HCT116 (cell line): ENCODE measurements around the gene FGGY. TPM values are rescaled to one million over a fixed set of nuclear protein-coding genes. Genes with fewer than 3 reads are reported as not detected.

Experiments used
- ATAC-seq: fragments of 200-7000 bp; cut with Tn5 transposase; 2 replicates; pipeline ENCODE4 v1.9.1; 2020; ENCODE audit warnings: mild to moderate bottlenecking, moderate library complexity
- BruUV-seq: library from RNA; stranded (reverse); fragments of 400-500 nt; replicated peaks from 2 replicates; lab custom pipeline; 2021; lab: Mats Ljungman, UMichigan
- CTCF ChIA-PET: fragments of 300-600 bp; sonication (Branson Sonifier 250); formaldehyde crosslinking; loops from one replicate; lab custom pipeline; 2021; ENCODE audit warnings: antibody characterized with exemption; lab: Charles Lee
- POLR2A ChIA-PET: fragments of 300-600, 350-600 bp; sonication (Branson Sonifier 250); formaldehyde crosslinking; loops from one replicate; lab custom pipeline; 2021; ENCODE audit warnings: antibody characterized with exemption; lab: Charles Lee
- RAD21 ChIA-PET, 2 experiments: fragments of 300-600 bp; sonication (Branson Sonifier 250); formaldehyde crosslinking; loops; one replicate each; lab custom pipeline; 2023; ENCODE audit warnings: low total read pairs in 2 of 2; ENCODE audit not compliant: uncharacterized antibody in 2 of 2, unreplicated experiment in 2 of 2, low non-redundant PET in 1 of 2; lab: Charles Lee
- DNase-seq: peaks from one replicate; pipeline ENCODE4 v3.0.0-alpha.2; 2010; ENCODE audit warnings: low read depth, low spot score
- H2AFZ ChIP-seq: fragments of 200-600 bp; shearing (Covaris generic), sonication (generic); 2 replicates; pipeline ENCODE4 v1.6.1; 2017; ENCODE audit warnings: low read depth, mixed run types, mixed read lengths, antibody characterized with exemption, low read length; ENCODE audit not compliant: poor library complexity, severe bottlenecking
- H3K27ac ChIP-seq: 2 replicates; pipeline ENCODE4 v1.5.1; 2012; ENCODE audit warnings: low read depth, low read length
- H3K27me3 ChIP-seq: fragments of 200-600 bp; sonication (generic); 2 replicates; pipeline ENCODE4 v1.6.1; 2016; ENCODE audit warnings: mixed run types, low read length, mixed read lengths; ENCODE audit not compliant: insufficient read depth
- H3K36me3 ChIP-seq, 2 experiments: fragments of 200-500 bp in 1 of 2; fragments of 200-600 bp in 1 of 2; sonication (Bioruptor generic) in 1 of 2; sonication (generic) in 1 of 2; 2 replicates each; pipeline versions ENCODE4 v1.5.1 to v1.6.1; 2014 to 2016; ENCODE audit warnings: low read length in 2 of 2, inconsistent platforms in 1 of 2, mixed read lengths in 1 of 2, mixed run types in 1 of 2; ENCODE audit not compliant: insufficient read depth in 2 of 2, control insufficient read depth in 1 of 2
- H3K4me1 ChIP-seq, 2 experiments: fragments of 200-600 bp in 1 of 2; sonication (generic) in 1 of 2; 2 replicates each; pipeline versions ENCODE4 v1.5.1 to v1.6.1; 2012 to 2017; ENCODE audit warnings: low read length in 2 of 2, inconsistent platforms in 1 of 2, mild to moderate bottlenecking in 1 of 2, mixed read lengths in 1 of 2, mixed run types in 1 of 2, moderate library complexity in 1 of 2; ENCODE audit not compliant: insufficient read depth in 2 of 2, control insufficient read depth in 1 of 2
- H3K4me2 ChIP-seq: fragments of 200-600 bp; sonication (generic); 2 replicates; pipeline ENCODE4 v1.6.1; 2017; ENCODE audit warnings: mixed run types, low read length, mixed read lengths
- H3K4me3 ChIP-seq, 2 experiments: fragments of 200-600 bp in 1 of 2; sonication (generic) in 1 of 2; replicated peaks in 1 of 2; 2 replicates each; pipeline ENCODE4 v1.5.1; 2011 to 2016; ENCODE audit warnings: low read length in 2 of 2, control low read depth in 1 of 2, low read depth in 1 of 2, mild to moderate bottlenecking in 1 of 2, mixed read lengths in 1 of 2, mixed run types in 1 of 2
- H3K79me2 ChIP-seq: fragments of 200-600 bp; sonication (generic); 2 replicates; pipeline ENCODE4 v1.6.1; 2017; ENCODE audit warnings: mild to moderate bottlenecking, mixed run types, low read length, moderate library complexity, mixed read lengths; ENCODE audit not compliant: insufficient read depth
- H3K9ac ChIP-seq: fragments of 200-600 bp; sonication (generic); 2 replicates; pipeline ENCODE4 v1.6.1; 2016; ENCODE audit warnings: low read length, mixed read lengths
- H3K9me2 ChIP-seq: fragments of 200-600 bp; sonication (generic), shearing (Covaris generic); 2 replicates; pipeline ENCODE4 v1.6.1; 2017; ENCODE audit warnings: mixed run types, mild to moderate bottlenecking, moderate library complexity; ENCODE audit not compliant: insufficient read depth
- H3K9me3 ChIP-seq, 2 experiments: fragments of 200-500 bp in 1 of 2; fragments of 200-600 bp in 1 of 2; sonication (Bioruptor generic) in 1 of 2; sonication (generic) in 1 of 2; 2 replicates each; pipeline ENCODE4 v1.6.1; 2014 to 2017; ENCODE audit warnings: low read length in 2 of 2, mixed read lengths in 2 of 2, inconsistent platforms in 1 of 2, low read depth in 1 of 2, mild to moderate bottlenecking in 1 of 2, mixed run types in 1 of 2, moderate library complexity in 1 of 2; ENCODE audit not compliant: control insufficient read depth in 1 of 2, insufficient read depth in 1 of 2
- H4K20me1 ChIP-seq: fragments of 200-600 bp; sonication (generic), shearing (Covaris generic); 2 replicates; pipeline ENCODE4 v1.6.1; 2017; ENCODE audit warnings: mixed run types, mild to moderate bottlenecking, moderate library complexity; ENCODE audit not compliant: insufficient read depth
- ATF3 ChIP-seq: IDR thresholded peaks from 2 replicates; pipeline ENCODE4 v1.6.1; 2012
- CTCF ChIP-seq, 3 experiments: fragments of 200-600 bp in 1 of 3; sonication (generic) in 1 of 3; IDR thresholded peaks in 2 of 3; conservative IDR thresholded peaks in 1 of 3; 2 replicates each; pipeline ENCODE4 v1.5.1; 2012 to 2017; ENCODE audit warnings: low read depth in 2 of 3, low read length in 2 of 3, antibody characterized with exemption in 1 of 3, borderline replicate concordance in 1 of 3, control low read depth in 1 of 3, mild to moderate bottlenecking in 1 of 3, mixed read lengths in 1 of 3, mixed run types in 1 of 3, moderate library complexity in 1 of 3; ENCODE audit not compliant: insufficient read depth in 1 of 3
- EGR1 ChIP-seq: IDR thresholded peaks from 2 replicates; pipeline ENCODE4 v1.6.1; 2012; ENCODE audit warnings: low read depth
- EZH2 ChIP-seq: fragments of 200-600 bp; sonication (generic); IDR thresholded peaks from 2 replicates; pipeline ENCODE4 v1.6.1; 2017; ENCODE audit warnings: antibody characterized with exemption, mixed run types
- FOSL1 ChIP-seq: IDR thresholded peaks from 2 replicates; pipeline ENCODE4 v1.6.1; 2012; ENCODE audit warnings: low read depth
- POLR2A ChIP-seq: IDR thresholded peaks from 2 replicates; pipeline ENCODE4 v1.7.0; 2011; ENCODE audit warnings: borderline replicate concordance; ENCODE audit not compliant: insufficient read depth, insufficient read length; ENCODE audit errors: extremely low read depth
- POLR2AphosphoS5 ChIP-seq: IDR thresholded peaks from 2 replicates; pipeline ENCODE4 v1.6.1; 2011; ENCODE audit warnings: mild to moderate bottlenecking, low read depth, low read length, moderate library complexity
- RAD21 ChIP-seq: IDR thresholded peaks from 2 replicates; pipeline ENCODE4 v1.6.1; 2012; ENCODE audit warnings: low read depth, mild to moderate bottlenecking
- REST ChIP-seq: IDR thresholded peaks from 2 replicates; pipeline ENCODE4 v1.6.1; 2012; ENCODE audit warnings: low read depth
- SP1 ChIP-seq: IDR thresholded peaks from 2 replicates; pipeline ENCODE4 v1.6.1; 2012; ENCODE audit warnings: low read depth
- YY1 ChIP-seq: IDR thresholded peaks from 2 replicates; pipeline ENCODE4 v1.6.1; 2011; ENCODE audit warnings: low read length, low read depth, moderate library complexity, mild to moderate bottlenecking; ENCODE audit not compliant: insufficient replicate concordance; ENCODE audit errors: extremely low read depth
- ZNF274 ChIP-seq: fragments of 200-500 bp; sonication (Bioruptor generic); IDR thresholded peaks from 2 replicates; pipeline ENCODE4 v1.6.1; 2014; ENCODE audit warnings: mild to moderate bottlenecking, low read depth, low read length, inconsistent platforms
- intact Hi-C: fragments of 100-400 bp; cut with micrococcal nuclease; formaldehyde crosslinking; loops from 2 replicates; pipeline ENCODE4 v1.10.0; 2022
- total RNA-seq: library from RNA; stranded (reverse); gene quantifications from one replicate; pipeline ENCODE4 v1.2.1, GENCODE V29; 2021; ENCODE audit not compliant: unreplicated experiment

FGGY gene
- total RNA-seq, 1 experiment from 2014 or later, result 10.6 TPM

- Histone ChIP-seq H3K4me2 (no peak overlapping the region), H3K36me3 (no peaks in the 10 kb centered on the region), H3K9ac (no peak overlapping the region), H3K9me2 (no peaks in the 10 kb centered on the region), H3K79me2 (no peaks in the 10 kb centered on the region)
- intact Hi-C loops, result no loop called here
- ChIA-PET POLR2A (no interaction called here), RAD21 (no interaction called here)
- no peak for DNase-seq
- BruUV-seq, result no TSS peak
- TF ChIP-seq EZH2 (no peak), REST (no peak), YY1 (no peak), EGR1 (no peak), FOSL1 (no peak), CTCF (IDR thresholded peaks at IDR 0.05 in 2 of 3, conservative IDR thresholded peaks at IDR 0.05 in 1 of 3; ENCODE audit: borderline replicate concordance in 1 of 3, insufficient read depth in 1 of 3, low read depth in 2 of 3, low read length in 2 of 3) (no peak), POLR2A (no peak), POLR2AphosphoS5 (no peak), RAD21 (no peak), ZNF274 (no peak), ATF3 (no peak), SP1 (no peak)
- TF ChIP-seq, all 23 proteins: peak for 0
- no peak overlapping the region for H3K4me3 ChIP-seq
- no peak overlapping the region for H3K27ac ChIP-seq
- H4K20me1 ChIP-seq, result no peaks in the 10 kb centered on the region
- CTCF ChIA-PET, result no interaction called here
- H3K27me3 ChIP-seq, result no peaks in the 10 kb centered on the region
- no peaks in the 10 kb centered on the region for H3K4me1 ChIP-seq
- H2AFZ ChIP-seq, result no peak overlapping the region
- ATAC-seq, result no peak
- H3K9me3 ChIP-seq, result no peaks in the 10 kb centered on the region
Measured at GRCh38 chr1:59541891-59542290, 245.0 kb downstream of the FGGY start.
